GM18508 (cell line): Measurements from ENCODE around the gene ETV6.
"Not testable (repeated sequence)": the region's sequence is repeated elsewhere in the genome, so short reads cannot be mapped to it uniquely, and the experiment has no call there.

Experiments
- ATAC-seq: cut with Tn5 transposase; IDR thresholded peaks from one replicate; pipeline ENCODE4 v1.9.1; 2021; ENCODE audit warnings: moderate number of reproducible peaks; ENCODE audit not compliant: insufficient read depth, unreplicated experiment

Gene ETV6

DNA sequence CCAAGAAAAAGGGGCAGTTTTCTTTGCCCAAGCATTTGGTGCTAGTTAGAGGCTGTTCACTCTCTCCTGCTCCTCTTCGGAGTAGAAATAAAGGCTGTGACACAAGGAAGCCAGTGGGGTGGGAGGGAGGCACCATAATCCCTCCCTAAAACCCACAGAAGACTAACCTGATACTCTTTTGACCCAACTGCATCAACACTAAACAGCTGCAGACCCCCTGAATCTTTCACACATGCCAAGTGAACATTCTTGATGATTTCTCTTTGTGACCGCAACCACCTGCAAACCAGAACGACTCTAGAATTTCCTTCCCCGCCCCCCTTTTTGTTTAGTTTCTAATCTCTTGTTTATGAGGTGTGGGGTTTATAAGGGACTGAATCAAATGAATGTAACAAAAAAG is 245.4 kb downstream of the ETV6 start:
- no peak for ATAC-seq

GRCh38 chr12:11895421-11896078 is 246.1 kb downstream of the ETV6 start:
- ATAC-seq, result no peak

DNA sequence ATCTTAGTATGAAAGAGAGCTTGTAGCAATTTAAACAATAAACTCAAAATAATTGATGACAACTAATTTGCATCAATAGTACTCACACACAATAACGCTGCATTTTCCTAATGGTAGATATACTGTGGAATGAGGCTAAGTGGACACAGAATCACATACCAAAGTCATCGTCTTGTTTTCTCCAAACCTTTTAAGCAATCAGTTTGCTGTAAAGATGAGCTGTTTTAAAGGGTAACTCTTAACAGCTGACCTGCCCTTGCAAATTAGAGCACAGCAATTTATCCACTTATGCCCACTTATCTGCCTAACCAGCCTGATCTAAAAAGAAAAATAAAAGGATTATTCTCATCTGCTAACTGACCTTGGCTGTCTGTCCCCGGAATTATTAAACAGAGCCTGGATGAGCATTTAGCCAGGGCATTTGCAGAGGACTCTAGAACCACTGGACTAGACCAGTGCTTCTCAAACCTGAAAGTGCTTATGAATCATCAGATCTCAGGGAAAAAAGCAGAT is 247.0 kb downstream of the ETV6 start:
- no peak for ATAC-seq

DNA sequence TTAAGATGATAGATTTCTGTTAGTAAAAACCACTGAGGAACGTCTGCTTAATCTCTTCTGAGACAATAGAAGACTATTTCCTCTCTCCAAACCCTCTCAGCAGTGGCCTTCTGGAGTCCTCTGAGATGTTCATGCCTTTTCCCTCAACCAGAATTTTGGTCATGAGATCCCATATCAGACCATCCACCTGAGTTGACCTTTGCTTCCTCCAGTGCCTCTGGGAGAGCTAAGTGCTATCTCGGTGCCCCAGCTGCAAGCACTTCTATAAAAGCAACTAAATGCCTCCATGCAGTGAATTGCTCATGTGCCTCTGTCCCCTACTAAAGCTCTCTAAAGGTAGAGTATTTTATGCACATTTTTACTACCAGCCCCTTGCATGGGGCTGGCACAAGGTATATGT is 248.4 kb downstream of the ETV6 start:
- no peak for ATAC-seq

DNA sequence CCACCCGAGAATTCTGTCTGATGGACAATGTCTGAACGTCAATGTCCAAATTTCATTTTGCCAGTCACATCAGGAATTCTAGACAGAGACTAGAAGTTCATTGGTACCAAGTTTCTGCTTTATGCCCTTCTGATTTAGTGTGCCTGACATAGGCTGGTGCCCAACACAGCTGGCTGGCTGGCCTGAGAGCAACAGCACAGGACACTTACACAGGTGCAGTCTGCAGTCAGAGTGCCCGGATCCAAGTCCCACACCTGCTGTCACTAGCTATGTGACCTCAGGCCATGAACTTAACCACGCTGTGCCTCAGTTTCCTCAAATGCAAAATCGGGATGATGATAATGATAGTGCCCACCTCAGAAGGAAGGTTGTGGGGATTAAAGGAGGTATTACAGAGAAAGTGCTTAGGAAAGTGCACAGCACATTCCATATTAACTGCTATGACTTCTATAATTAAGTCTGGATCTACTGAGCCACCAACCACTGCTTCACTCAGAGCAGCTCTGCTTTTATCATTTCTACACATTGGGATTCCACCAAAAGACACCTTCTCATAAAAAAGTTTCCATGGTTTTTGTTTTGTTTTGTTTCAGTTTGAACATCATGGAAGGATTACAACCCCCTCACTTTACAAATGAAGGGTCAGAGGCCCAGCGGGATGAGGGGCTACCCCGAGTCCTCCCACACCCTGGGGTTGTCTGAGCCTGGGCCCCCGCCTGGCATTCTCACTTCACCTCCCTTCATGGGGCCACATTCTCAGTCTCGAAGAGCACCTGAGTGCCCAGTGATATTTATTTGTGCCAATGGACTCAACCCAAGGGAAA is 252.4 kb downstream of the ETV6 start:
- ATAC-seq, result no peak

- ATAC-seq, result no peak
Observed at GRCh38 chr12:11902525-11902875, 253.0 kb downstream of the ETV6 start.

- no peak for ATAC-seq
Observed at GRCh38 chr12:11904124-11904523, 254.7 kb downstream of the ETV6 start.

GRCh38 chr12:11905534-11905933 is 256.1 kb downstream of the ETV6 start:
- no peak for ATAC-seq

DNA sequence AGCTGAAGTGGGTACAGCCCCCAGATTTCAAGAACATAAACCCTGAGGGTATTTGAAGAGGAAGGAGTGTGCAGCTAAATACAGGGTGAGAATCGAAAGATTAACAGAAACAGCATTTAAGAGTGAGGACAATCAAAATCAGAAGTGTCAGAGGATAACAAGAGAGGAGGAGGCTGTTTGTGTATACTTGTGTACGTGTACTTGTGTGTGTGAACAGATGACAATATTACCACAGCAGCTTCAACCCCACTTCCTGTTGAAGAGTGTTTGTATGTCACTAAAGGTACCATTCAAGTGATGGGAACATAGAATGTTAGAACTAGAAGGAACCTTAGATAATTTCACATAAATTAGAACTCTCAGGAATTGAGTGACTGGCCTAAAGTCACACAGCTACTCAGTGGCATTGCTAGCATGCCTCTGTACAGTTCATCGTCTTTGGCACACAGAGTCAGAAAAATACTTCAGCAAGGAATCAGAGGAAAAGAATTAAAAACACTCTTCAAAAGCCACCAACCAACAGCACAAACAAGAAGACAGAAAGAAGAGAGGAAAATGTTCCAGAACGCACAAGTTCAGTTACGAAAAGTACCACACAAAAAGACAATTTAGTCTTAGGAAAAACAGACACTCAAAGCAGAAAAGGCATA is 256.9 kb downstream of the ETV6 start:
- ATAC-seq, result no peak

DNA sequence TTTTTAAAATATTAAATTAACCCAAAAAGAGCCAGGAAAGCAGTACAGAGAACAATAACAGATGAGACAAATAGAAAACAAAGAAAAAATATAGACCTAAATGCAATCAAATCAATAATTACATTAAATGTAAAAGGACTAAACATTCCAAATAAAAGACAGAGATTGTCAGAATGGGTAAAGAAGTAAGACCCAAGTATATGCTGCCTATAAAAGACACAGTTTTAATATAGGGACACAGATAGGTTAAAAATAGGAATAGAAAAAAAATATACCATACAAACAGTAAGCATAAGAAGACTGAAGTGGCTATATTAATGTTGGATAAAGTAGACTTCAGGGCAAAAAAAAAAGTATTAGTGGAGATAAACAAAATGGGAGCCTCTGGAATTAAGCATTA is 258.2 kb downstream of the ETV6 start:
- ATAC-seq, result no peak

- not testable (repeated sequence) for ATAC-seq
Observed at GRCh38 chr12:11909406-11909805, 259.9 kb downstream of the ETV6 start.

- no peak for ATAC-seq
Observed at GRCh38 chr12:11916113-11916512, 266.6 kb downstream of the ETV6 start.

DNA sequence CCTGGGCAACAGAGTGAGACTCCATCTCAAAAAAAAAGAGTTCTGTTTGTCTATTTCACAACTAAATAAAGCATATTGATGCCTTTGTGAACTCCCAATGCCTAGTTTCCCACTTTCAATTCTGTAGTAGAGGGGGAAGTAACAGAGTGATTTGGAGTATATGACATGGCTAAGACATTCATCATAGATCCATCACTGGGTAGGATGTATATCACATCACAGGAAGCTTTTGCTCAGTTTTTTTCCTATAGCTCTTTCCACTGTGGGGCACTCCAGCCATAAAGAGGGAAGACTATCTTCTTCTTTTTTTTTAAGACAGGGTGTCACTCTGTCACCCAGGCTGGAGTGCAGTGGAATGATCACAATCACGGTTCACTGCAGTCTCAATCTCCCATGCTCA is 267.3 kb downstream of the ETV6 start:
- no peak for ATAC-seq

GRCh38 chr12:11917501-11917900 is 268.0 kb downstream of the ETV6 start:
- no peak for ATAC-seq

DNA sequence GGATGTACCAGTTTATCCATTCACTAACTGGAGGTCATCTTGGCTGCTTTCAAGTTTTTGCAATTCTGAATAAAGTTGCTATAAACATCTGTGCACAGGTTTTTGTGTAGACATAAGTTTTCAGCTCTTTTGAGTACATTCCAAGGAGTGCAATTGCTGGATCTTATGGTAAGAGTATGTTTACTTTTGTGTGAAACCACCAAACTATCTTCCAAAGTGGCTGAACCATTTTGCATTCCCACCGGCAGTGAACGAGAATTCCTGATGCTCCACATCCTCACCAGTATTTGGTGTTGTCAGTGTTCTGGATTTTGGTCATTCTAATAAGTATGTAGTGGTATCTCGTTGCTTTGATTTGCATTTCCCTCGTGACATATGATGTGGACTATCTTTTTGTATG is 270.8 kb downstream of the ETV6 start:
- no peak for ATAC-seq

DNA sequence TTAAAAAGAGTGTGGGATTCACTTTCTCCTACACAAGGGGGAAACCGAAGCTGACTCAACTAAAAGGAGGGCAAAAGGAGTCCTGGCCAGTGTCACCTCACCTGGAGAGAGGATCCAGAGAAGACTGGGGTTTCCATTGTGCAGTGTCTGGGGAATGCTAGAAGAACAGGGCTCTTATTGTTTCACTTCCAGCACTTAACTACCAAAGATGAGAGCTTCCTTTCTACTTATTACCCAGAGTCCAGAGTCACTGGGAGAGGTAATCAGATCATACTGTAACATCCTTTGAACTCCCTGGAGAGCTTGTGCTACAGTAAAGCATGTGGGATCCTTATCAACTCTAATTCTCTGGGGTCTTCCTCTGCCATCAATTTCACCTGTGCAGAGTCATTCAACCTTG is 272.9 kb downstream of the ETV6 start:
- ATAC-seq, result no peak

DNA sequence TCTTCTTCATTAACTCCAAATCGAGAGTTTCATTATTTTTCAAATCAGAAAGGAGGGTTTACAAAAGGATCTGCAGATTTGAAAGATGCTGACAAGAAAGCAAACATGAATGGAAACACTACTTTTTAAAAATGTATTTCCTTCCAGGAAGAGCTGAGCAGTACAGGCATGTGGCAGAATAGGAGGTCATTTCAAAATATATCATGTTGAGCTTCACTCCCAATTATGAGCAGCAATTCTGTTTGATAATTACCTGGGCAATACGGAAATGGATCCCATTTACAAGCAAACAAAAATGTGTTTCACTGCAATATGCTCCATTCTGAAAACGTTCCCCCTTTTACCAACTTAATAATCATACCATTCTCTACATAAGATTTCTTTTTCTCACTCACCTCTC is 273.6 kb downstream of the ETV6 start:
- no peak for ATAC-seq

DNA sequence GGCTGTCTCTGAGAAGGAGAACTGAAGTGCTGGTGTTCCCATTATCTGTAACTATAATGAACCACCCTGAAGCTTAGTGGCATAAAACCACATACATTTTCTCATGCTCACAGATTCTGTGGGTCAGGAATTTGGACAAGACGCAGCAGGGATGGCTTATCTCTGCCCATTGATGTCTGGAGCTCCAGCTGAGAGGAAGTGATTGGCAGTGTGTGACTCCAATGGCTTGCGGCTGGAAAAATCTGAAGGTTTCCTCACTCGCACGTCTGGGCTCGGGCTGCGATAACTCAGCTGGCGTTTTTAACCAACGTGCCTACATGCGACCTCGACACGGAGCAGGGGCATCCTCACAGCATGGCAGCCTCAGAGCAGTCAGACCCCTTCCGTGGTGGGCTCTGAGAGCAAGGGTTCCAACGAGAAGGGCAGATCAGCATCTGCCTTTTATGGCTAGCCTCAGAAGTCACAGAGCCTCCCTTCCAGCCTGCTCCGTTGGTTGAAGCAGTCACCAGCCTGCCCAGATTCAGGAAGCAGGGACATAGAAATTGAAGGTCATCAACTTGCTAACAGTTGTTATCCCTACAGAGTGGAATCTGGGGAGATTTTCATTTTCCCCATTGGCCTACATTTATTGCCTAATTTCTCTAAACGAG is 277.9 kb downstream of the ETV6 start:
- ATAC-seq, result no peak

DNA sequence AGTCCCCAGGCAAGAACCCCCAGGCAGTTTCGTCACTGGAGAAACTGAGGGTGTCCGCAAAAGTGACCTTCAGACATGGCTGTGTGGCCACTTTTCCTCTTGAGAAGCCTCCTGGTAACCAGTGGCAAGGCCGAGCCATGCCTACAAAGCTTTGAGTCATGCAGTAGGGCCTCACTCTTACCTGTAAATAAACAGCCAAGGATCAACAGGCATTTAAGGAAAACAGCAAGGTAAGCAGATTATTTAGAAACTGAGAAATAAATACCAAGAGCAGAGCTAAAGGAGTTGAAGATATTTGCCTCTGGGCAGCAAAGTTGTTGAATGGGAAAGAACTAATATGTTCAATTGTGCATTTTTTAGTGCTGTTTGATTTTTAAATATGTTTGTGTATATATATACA is 280.2 kb downstream of the ETV6 start:
- ATAC-seq, result no peak

GRCh38 chr12:11939223-11939622 is 289.7 kb downstream of the ETV6 start:
- ATAC-seq, result no peak
